Stimulated activated CD8-positive, alpha-beta memory T cell treated with anti-CD3 and anti-CD28 coated beads, Interleukin-7, amount 100 ng/mL, for 1 hour (primary cell): ENCODE data around the gene PLPP6.
A peak's percentile ranks its signal among the peaks of the same experiment; 100 is the strongest.
"Not testable (repeated sequence)": the region's sequence is repeated elsewhere in the genome, so short reads cannot be mapped to it uniquely, and the experiment has no call there.

Source experiments
- DNase-seq, 2 donors: peaks; one replicate each; pipeline ENCODE4 v3.0.0-alpha.2; 2020; ENCODE audit warnings: low read depth in 2 of 2

PLPP6 gene

DNA sequence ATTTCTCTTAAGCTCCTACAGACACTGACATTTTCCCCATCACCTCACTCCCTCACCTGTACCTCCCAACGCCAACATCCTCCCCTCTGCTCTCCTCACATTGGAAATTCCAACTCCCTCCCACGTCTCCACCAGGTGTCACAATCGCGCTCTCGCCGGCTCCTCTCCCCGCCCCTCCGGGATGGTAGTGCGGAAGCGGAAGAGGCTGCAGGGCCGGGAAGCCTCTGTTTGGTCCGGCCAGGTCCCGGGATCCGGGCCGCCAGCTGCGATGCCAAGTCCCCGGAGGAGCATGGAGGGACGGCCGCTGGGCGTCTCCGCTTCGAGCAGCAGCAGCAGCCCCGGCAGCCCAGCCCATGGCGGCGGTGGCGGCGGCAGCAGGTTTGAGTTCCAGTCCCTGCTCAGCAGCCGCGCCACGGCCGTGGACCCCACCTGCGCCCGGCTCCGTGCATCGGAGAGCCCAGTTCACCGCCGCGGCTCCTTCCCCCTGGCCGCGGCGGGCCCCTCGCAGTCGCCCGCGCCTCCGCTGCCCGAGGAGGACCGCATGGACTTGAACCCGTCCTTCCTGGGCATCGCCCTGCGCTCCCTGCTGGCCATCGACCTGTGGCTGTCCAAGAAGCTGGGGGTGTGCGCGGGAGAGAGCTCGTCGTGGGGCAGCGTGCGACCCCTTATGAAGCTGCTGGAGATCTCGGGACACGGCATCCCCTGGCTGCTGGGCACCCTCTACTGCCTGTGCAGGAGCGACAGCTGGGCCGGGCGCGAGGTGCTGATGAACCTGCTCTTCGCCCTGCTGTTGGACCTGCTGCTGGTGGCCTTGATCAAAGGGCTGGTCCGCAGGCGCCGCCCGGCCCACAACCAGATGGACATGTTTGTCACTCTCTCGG, at the start of gene PLPP6:
TSS of gene PLPP6 (plus strand) at position 187 of the 881 bp plus-strand sequence. CDS start at position 269, 82 bp downstream.
- DNase-seq, result peak; percentile 45 to 47

DNA sequence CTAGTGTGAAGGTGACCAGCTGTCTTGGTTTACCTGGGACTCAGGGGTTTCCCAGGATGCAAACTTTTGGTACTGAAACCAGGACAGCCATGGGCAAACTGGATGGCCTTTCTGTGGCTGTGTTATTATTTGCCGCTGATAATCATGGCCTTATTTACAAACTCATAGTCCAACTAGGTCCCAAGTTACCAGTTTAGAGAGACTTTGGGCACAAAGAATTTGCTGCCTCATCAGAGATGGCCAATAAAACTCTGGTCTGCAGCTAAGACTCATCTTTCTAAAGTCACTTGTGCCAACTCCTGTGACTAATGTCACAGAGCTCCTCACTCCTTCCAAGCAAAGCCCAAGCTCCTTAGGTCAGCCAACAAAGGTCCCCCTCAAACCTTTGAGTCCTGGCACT, 47.5 kb upstream of the PLPP6 start:
- DNase-seq, result no peak

DNA sequence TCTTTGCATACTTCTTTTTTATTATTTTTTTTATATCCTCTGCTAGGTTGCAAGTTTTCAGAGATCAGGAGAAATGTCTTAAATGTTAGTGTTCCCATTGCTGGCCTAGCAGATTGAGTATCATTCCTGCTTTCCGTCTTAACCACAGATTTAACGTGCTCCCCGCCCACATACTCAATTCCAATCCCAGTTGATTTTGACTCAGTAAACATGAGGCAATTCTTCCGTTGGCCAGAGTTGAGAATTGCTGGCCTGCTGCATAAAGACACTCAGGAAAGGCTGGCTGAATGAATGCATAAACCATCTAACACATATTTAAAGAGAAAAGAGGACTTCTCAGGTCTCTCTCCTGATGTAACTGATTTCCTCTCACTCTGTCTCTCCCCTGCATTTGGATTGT, 46.8 kb upstream of the PLPP6 start:
- no peak for DNase-seq

DNA sequence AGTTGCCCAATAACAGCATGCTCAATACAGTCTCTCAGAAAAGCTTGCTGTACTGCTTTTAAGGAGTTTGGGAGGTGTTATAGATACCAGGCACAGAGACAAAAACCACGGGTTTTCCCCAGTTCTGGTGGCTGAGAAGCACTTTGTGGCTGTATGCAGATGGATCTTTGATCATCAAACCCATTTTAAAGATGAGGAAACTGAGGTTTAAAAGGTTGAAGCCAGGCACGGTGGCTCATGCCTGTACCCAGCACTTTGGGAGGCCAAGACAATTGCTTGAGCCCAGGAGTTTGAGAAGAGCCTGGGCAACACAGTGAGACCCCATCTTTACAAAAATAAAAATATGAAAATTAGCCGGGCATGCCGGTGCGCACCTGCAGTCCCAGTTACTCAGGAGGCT, 46.3 kb upstream of the PLPP6 start:
- DNase-seq, result no peak

DNA sequence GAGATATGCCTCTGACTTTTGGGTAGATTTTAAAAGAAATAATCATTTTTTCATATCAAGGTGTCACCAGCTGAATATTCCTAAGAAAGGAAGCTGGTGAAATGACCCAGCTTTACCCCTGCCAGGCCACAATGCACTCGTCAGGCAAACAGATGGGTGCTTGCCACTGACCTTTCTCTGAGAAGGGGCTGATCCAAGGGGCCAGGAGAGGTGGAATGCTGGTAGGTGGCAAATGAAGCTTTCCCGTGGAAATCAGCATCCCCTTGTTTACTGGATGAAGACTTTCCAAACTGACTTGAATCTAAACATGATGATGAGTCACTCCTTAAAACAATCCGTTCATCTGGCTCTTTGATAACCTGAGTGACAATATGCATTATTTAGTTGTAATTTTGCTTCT, 44.3 kb upstream of the PLPP6 start:
- no peak for DNase-seq

DNA sequence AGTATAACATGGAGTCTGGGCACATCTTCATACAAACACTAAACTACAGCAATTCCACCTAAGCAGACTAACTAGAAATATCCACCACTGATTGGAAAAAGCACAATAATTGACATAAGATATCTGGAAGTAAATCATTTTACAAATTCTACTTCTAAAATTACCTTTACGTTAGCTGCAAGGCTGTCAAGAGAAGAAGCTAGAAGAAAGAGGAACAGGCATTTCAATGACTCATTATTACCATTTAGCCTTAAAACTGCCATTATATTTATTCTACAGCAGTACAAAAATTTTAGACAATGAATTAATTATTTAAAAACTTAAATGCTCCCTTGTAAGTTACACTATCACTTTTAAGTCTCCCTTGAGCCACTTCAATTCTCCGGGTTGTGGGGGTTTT, 43.4 kb upstream of the PLPP6 start:
- DNase-seq, result no peak

DNA sequence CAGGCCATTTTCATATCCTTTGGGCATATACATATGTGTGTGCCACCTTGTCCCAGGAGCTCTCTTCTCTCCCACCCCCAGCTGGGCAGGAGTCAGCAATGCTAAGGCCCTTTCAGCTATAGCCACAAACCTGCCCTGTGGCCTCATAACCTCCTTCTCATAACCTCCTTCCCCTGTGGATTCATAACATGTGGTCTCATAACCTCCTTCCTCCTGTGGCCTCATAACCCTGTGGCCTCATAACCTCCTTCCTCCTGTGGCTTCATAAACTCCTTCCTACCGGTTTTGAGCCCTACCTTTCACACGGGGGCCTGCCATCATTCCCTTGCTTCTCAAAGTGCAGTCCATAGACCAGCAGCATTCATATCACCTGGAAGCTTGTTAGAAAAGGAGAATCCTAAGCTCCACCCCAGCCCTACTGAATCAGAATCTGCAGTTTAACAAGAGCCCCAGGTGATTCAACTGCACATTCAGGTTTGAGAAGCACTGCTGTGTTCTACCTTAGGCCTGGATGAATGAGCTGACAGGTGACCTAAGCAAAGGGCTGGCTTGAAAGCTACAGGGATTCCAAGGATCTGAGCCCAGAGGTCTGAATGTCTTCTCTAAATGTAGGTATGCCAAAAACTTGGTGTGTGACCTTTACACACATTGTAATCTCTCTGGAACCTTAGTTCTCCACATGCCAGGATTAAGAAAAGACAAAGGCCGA, 41.9 kb upstream of the PLPP6 start:
- DNase-seq, result no peak

DNA sequence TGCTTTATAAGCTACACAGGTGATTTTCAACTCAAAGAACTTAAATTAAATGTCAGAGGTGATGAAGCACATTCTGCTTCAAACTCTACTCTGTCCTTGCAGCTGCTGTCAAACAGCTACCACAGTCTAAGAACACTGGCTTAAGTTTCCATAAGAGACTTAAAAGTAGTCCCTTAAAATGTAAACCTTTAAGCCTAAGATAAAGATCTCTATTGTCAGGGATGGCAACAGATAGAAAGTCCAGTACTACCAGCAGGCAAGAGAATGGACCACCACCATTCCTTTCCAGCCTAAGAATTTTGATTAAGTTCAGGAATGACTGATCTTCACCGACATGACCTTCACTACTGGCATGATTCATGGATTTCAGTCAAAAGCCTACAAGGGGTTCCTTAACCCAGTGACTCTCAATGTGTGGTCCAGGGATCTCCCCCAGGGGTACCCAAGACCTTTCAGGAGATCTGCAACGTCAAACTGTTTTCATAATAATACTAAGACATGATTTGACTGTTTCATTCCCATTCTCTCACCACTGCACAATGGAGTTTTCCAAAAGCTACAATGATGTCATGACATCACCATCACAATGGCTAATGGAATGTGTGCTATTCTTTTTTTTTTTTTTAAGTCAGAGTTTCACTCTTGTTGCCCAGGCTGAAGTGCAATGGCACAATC, 41.1 kb upstream of the PLPP6 start:
- DNase-seq, result no peak

DNA sequence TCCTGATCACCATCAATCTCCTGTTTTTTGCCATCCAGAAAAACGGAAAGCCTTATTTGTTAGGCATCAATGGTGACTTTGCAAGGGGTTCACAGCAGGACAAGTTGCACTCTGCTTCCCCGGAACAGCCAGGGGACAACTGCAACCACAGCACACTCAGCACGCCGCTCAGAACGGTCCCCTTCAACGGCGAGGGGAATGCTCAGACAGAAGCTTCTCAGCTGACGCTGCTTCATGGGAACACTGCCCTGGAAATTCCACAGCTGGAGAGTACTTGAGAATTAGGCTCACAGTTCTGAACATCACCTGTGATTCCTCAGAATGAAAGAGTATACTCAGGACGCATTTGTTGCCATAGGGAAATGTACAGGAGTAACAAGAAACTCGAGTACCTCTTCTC, 40.1 kb upstream of the PLPP6 start:
- DNase-seq, result no peak

DNA sequence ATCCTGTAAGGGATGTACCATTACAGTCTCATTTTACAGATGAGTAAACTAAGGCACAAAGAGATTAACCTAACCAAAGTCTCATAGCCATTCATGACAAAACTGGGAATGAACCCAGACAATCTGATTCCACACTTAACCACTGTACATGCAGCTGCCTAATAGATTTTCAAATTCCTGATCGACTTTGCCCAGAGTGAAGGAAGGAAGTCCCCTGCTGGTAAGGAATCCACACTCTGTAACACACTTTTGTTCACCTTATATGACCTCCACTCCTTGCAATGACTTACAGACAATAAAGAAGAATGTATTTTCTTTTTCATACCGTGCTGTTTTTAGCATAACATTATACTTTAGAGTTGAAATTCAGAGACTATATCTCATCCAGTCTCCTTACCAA, 31.3 kb upstream of the PLPP6 start:
- no peak for DNase-seq

DNA sequence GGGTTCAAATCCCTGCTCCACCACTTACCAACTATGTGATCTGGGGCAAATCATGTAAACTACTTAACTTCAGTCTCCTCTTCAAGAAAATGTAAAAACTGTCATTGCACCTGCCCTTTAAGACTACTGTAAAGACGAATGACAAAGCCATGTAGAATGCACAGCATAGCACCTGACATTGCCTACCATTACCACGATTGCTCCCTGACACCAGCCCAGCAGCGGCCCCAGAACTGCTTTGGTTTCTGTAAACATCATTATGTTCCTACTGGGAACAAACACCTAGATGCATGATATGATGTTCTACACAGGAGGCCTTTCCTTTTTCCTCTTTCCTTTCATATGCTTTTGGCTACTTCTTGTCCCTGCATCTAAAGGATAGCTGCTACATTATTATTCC, 23.1 kb upstream of the PLPP6 start:
- no peak for DNase-seq

DNA sequence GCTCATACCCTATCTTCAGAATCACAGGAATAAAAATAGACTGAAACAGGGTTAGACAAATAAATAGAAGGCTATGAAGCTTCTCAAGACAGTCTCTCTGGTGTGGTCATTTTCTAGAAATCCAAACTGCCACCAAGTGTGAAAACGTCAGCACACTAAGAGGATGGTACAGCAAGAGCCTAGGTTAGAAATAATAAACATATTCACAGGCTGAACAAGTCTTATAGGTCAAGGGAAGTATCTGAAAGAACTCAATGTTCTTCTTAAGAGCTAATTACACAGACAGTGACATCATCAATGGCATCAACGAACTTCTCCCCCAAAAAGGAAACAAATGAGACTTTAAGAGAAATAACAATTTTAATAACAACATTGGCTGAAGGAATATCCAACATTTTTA, 22.7 kb upstream of the PLPP6 start:
- no peak for DNase-seq

DNA sequence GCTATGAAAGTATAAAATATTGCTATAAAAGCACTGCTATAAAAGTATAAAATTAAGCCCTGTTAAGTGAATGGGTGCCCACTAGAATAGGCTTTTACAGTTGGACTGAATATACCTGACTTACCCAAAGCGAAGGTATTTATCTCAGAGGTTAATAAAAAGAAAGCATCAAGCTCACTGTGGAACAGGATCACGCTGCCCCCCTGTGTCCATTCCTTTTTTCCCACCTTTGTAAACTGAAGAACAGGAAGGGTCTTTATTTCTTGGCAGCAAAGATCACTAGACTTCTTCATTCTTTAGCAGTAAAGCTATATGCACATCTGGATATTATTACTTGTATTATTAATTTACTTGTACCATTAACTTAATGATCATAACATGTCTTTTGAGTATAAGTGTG, 22.1 kb upstream of the PLPP6 start:
- DNase-seq, result no peak

DNA sequence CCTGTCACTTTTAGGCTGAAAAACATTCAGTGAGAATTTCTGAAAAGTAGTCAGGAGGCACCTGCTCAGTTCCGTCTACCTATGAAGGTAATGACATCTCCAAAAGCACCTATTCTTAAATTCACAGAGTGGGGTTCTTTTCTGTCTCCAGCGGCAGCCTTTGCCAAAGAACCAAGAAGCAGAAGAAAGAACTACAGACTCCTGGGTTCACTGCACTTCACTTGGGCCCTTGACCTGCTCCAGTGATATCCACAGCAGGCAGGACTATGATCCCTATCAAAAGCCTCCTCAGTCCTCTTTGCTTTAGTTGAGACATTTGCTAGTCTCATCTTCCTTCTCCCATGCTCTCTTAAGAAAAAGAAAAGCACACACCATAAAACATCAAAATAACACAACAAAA, 19.7 kb upstream of the PLPP6 start:
- DNase-seq, result no peak

DNA sequence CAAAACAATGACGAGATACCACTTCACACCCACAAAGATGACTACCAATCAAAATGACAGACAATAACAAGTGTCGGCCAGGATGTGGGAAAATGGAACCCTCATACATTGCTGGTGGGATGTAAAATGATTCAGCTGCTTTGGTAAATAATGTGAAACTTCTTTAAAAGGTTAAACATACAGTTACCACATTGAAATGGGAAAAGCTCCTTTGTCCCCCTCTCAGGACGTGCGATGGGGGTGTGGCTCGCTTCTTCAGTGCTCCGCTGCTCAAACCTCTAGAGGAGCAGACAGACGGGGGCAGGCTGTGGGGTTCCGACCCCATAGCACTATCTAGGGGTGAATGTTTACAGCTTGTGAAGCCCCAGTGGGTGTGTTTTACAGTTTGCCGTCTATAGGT, 8.0 kb upstream of the PLPP6 start:
- DNase-seq, result no peak

DNA sequence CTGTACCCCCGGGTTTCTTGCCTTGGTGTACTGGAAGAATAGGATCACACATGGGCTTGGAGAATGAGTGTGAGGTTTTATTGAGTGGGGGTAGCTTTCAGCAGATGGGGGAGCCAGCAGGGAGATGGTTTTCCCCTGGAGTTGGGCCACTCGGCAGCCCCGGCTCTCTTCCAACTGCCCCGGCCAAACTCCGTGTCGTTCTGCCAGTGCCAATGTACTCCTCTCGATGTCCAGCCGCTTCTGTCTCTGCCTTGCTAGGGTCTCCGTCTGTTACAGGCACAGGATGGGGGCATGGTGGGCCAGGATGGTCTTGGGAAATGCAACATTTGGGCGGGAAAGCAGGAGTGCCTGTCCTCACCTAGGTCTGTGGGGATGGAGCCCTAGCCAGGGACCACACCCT, 7.6 kb upstream of the PLPP6 start:
- DNase-seq, result no peak

DNA sequence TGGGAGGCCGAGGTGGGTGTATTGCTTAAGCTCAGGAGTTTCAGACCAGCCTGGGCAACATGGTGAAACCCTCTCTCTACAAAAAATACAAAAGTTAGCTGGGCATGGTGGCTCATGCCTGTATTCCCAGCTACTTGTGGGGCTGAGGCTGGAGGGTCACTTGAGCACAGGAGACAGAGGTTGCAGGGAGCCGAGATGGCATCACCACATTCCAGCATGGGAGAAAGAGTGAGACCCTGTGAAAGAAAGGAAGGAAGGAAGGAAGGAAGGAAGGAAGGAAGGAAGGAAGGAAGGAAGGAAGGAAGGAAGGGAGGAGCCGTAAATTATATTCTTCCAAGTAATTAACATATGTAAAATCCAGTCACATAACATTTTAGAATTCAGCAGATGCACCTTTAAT, 5.9 kb upstream of the PLPP6 start:
- not testable (repeated sequence) for DNase-seq

DNA sequence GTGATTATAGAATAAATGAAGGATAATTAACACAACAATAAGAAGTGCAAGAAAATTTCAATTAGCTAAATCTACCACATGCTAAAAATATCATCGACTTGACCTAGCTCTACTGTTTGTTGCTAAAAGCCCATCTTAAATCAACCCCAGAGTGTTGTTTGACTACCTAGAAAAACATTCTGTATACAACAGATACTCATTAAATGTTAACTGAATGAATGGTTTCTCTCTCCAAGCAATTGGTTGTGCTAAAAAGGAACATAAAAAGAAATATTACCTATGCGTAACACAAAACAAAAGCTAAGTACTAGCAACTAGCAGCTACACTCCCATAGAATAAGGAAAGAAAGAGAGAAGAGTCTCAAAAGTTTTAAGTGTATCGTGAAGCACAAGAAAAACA, 5.5 kb upstream of the PLPP6 start:
- DNase-seq, result no peak

DNA sequence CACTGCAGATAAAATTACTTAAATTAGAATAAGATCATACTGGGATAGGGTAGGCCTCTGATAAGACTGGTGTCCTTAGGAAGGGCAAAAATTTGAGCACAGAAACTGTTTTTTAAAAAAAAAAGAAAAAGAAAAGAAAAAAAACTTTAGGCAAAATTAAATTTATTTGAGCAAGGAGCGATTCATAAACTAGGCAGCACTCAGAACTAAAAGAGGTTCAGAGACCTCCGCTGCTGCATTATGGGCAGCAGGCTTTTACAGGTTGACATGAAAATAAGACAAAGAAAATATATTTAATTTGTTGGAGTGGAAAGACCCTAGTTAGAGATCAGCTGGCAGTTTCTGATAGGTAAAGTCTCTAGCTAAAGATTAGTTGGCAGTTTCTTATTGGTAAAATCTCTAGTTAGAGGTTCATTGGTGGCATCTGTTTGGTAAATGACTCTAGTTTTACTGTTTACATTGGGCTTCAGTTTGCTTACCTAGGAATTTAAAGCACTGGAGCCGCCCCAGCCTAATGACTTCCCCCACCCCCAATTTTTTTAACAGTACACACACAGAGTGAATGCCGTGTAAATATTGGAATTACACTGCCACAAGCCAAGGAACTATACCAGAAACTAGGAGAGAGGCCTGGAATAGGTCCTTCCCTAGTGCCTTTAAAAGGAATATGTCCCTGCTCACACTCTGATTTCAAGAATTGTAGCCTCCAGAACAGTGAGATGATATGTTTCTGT, 4.5 kb upstream of the PLPP6 start:
- DNase-seq, result no peak

DNA sequence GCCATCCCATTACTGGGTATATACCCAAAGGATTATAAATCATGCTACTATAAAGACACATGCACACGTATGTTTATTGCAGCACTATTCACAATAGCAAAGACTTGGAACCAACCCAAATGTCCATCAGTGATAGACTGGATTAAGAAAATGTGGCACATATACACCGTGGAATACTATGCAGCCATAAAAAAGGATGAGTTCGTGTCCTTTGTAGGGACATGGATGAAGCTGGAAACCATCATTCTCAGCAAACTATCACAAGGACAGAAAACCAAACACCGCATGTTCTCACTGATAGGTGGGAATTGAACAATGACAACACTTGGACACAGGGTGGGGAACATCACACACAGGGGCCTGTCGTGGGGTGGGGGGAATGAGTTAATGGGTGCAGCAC, 1.4 kb upstream of the PLPP6 start:
- not testable (repeated sequence) for DNase-seq

DNA sequence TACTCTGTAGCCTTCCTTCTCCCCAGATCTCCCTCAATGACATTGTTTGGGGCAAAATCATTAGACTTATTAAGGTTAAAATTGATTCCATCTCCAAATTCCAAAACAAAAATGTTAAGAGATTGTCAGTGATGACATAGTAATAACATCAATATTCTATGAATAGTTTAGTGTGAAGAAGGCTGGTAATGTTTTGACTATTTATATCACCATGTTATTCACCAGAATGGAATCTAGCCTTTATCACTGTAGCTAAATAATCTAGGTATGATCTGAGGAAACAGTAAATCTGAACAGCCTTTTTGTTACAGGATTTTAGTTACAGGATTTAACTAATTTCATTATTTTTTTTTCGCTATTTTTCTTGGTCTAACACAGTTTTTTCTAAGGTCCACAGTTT, 929 bp upstream of the PLPP6 start:
- DNase-seq, result no peak

DNA sequence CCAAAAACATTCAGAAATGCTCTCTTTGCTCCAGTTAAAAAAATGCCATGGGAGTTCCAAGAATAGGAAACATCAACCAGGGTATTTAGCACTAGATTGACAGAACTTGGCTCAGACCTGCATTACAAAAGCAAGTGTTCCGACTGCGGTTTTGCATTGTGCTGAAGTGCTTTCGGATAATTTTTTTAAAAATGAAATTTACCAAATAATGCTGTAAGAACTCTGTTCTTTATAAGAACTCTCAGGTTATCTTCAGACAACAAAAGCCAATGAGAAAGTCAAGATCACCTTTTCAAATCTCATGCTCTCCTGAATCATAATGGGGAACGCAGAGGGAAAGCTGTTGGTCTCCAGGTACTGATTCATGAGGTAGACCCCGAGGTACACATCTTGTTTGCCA, 483 bp upstream of the PLPP6 start:
- no peak for DNase-seq
